OCI-LY7 (cell line): ENCODE measurements around the gene FAM107B. TPM values are rescaled to one million over a fixed set of nuclear protein-coding genes. Genes with fewer than 3 reads are reported as not detected.
"Not testable (repeated sequence)": the region's sequence is repeated elsewhere in the genome, so short reads cannot be mapped to it uniquely, and the experiment has no call there.

Source experiments
- BruUV-seq: library from RNA; stranded (reverse); fragments of 400-500 nt; replicated peaks from 2 replicates; lab custom pipeline; 2021; lab: Mats Ljungman, UMichigan
- CTCF ChIA-PET: fragments of 300-600 bp; sonication (Branson Sonifier 250); formaldehyde crosslinking; loops from one replicate; lab custom pipeline; 2022; ENCODE audit warnings: antibody characterized with exemption; ENCODE audit not compliant: unreplicated experiment; lab: Charles Lee
- POLR2A ChIA-PET: fragments of 300-600 bp; sonication (Branson Sonifier 250); formaldehyde crosslinking; loops from one replicate; lab custom pipeline; 2022; ENCODE audit warnings: antibody characterized with exemption; lab: Charles Lee
- DNase-seq: peaks from one replicate; pipeline ENCODE4 v3.0.0-alpha.2; 2015; ENCODE audit warnings: low spot score
- H2AFZ ChIP-seq: fragments of 200-600 bp; sonication (generic), shearing (Covaris generic); 2 replicates; pipeline ENCODE4 v1.6.1; 2014; ENCODE audit warnings: mild to moderate bottlenecking, antibody characterized with exemption, low read length, moderate library complexity
- H3K27ac ChIP-seq: fragments of 200-600 bp; sonication (generic); 2 replicates; pipeline ENCODE4 v1.5.1; 2014; ENCODE audit warnings: mixed run types, low read depth, mild to moderate bottlenecking, moderate library complexity, low read length, inconsistent platforms; ENCODE audit not compliant: poor library complexity, severe bottlenecking
- H3K36me3 ChIP-seq: fragments of 200-600 bp; sonication (generic); 2 replicates; pipeline ENCODE4 v1.6.1; 2014; ENCODE audit warnings: mild to moderate bottlenecking, antibody characterized with exemption, low read length, moderate library complexity, mixed read lengths; ENCODE audit not compliant: insufficient read depth
- H3K4me1 ChIP-seq: fragments of 200-600 bp; sonication (generic); 2 replicates; pipeline ENCODE4 v1.5.1; 2014; ENCODE audit warnings: mild to moderate bottlenecking, low read length; ENCODE audit not compliant: insufficient read depth, poor library complexity, severe bottlenecking
- H3K4me2 ChIP-seq: fragments of 200-600 bp; sonication (generic); 2 replicates; pipeline ENCODE4 v1.6.1; 2014; ENCODE audit warnings: mild to moderate bottlenecking, low read length
- H3K4me3 ChIP-seq: fragments of 200-600 bp; sonication (generic); 2 replicates; pipeline ENCODE4 v1.5.1; 2014; ENCODE audit warnings: mild to moderate bottlenecking, low read depth, low read length; ENCODE audit not compliant: poor library complexity, severe bottlenecking
- H3K79me2 ChIP-seq: fragments of 200-600 bp; sonication (generic); 2 replicates; pipeline ENCODE4 v1.6.1; 2016; ENCODE audit warnings: low read depth, mild to moderate bottlenecking, low read length, moderate library complexity, mixed read lengths; ENCODE audit not compliant: insufficient read depth
- H3K9me2 ChIP-seq: fragments of 200-600 bp; sonication (generic); 2 replicates; pipeline ENCODE4 v1.6.1; 2016; ENCODE audit warnings: mild to moderate bottlenecking, low read length, mixed read lengths; ENCODE audit not compliant: insufficient read depth
- H3K9me3 ChIP-seq: fragments of 200-600 bp; sonication (generic); 2 replicates; pipeline ENCODE4 v1.6.1; 2014; ENCODE audit warnings: mild to moderate bottlenecking, mixed run types, low read length, mixed read lengths
- H4K20me1 ChIP-seq: fragments of 200-600 bp; sonication (generic); 2 replicates; pipeline ENCODE4 v1.6.1; 2014; ENCODE audit warnings: mild to moderate bottlenecking, antibody characterized with exemption, low read length, moderate library complexity, mixed read lengths; ENCODE audit not compliant: insufficient read depth
- EZH2phosphoT487 ChIP-seq: fragments of 200-600 bp; sonication (generic); IDR thresholded peaks from 2 replicates; pipeline ENCODE4 v1.6.1; 2018; ENCODE audit warnings: low read depth, borderline replicate concordance, mild to moderate bottlenecking, mixed run types, antibody characterized with exemption, low read length, moderate library complexity, mixed read lengths
- intact Hi-C: fragments of 100-400 bp; cut with micrococcal nuclease; formaldehyde crosslinking; loops from one replicate; pipeline ENCODE4 v1.10.0; 2022; ENCODE audit not compliant: unreplicated experiment
- total RNA-seq, 2 experiments: library from RNA; depleted of rRNA in 1 of 2; stranded (reverse); fragments of >200 nt in 1 of 2; shearing (Covaris generic) in 1 of 2; gene quantifications; 2 replicates each; pipeline ENCODE4 v1.2.3, GENCODE V29; 2014 to 2022
- TF ChIP-seq, protein P1 (sequence below): fragments of 200-600 bp; sonication (generic); conservative IDR thresholded peaks from 2 replicates; pipeline ENCODE4 v1.5.1; 2014; ENCODE audit warnings: mild to moderate bottlenecking, antibody characterized with exemption, low read length, moderate library complexity, mixed read lengths

Gene FAM107B
- total RNA-seq, 2 experiments from 2014 or later = 114 to 398 TPM

DNA sequence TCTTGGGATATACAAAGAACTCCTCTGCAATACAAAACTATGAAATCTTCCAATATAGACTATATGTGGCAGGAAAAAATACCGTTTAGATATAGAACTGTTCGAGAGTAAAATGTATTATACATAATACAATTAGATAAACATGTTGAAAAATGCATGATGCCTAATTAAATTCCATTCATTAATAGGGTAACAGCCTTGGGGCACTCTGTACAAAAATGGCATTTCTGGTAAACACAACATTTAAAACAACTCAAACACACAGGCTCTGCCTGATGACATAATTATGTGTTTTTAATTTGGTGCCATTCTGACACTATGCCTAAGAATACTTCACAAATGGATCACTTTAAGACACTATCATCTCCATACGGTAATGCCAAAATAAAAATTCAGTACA, 180.9 kb downstream of the FAM107B start:
- TF ChIP-seq, protein P1, sequence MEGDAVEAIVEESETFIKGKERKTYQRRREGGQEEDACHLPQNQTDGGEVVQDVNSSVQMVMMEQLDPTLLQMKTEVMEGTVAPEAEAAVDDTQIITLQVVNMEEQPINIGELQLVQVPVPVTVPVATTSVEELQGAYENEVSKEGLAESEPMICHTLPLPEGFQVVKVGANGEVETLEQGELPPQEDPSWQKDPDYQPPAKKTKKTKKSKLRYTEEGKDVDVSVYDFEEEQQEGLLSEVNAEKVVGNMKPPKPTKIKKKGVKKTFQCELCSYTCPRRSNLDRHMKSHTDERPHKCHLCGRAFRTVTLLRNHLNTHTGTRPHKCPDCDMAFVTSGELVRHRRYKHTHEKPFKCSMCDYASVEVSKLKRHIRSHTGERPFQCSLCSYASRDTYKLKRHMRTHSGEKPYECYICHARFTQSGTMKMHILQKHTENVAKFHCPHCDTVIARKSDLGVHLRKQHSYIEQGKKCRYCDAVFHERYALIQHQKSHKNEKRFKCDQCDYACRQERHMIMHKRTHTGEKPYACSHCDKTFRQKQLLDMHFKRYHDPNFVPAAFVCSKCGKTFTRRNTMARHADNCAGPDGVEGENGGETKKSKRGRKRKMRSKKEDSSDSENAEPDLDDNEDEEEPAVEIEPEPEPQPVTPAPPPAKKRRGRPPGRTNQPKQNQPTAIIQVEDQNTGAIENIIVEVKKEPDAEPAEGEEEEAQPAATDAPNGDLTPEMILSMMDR = no peak
- TF ChIP-seq EZH2phosphoT487 = no peak
- intact Hi-C loops = no loop called here

DNA sequence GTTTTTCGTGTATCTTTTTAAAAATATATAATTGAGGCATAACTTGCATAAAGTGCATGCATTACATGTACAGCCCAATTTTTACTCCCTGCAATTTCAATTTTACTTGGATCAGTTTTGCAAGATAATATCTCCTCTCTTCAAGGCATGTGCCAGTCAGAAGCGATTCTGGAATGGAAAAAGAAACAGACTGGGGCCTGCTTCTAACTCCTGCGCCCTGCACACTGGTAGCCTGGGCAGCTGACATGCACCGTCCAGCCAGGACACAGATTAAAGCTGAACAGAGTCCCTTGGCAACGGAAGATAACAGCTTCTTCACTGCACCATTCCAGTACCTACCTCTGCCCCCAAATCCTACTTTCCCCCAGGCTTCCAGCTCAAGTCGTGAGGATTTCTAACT, 182.1 kb downstream of the FAM107B start:
- Histone ChIP-seq H3K4me2 (peak overlapping the region; percentile 18), H3K36me3 (peaks cover 99% of the 10 kb centered on the region), H3K9me2 (no peaks in the 10 kb centered on the region), H3K9me3 (no peaks in the 10 kb centered on the region), H2AFZ (no peak overlapping the region), H3K27ac (peak overlapping the region; percentile 10), H3K4me3 (no peak overlapping the region), H3K4me1 (peaks cover 56% of the 10 kb centered on the region), H3K79me2 (peaks cover 100% of the 10 kb centered on the region), H4K20me1 (peaks cover 5% of the 10 kb centered on the region; the same call in 1 of the 2 replicates)
- intact Hi-C loops = no loop called here
- no TSS peak for BruUV-seq
- CTCF ChIA-PET = no interaction called here
- TF ChIP-seq, protein P1 = no peak
- no peak for TF ChIP-seq EZH2phosphoT487
- no peak for DNase-seq
- POLR2A ChIA-PET = interaction anchor here (0.7 to 0.9 kb wide), 2 partner anchors 9 to 53 kb away, joined by 3 to 4 read pairs; no protein-coding TSS in a partner anchor

More for the DNA sequence above, 180.9 kb downstream of the FAM107B start:
- H3K4me1 ChIP-seq = peaks cover 47% of the 10 kb centered on the region
- H3K9me3 ChIP-seq = no peaks in the 10 kb centered on the region
- peaks cover 99% of the 10 kb centered on the region for H3K36me3 ChIP-seq
- ChIA-PET CTCF (interaction anchor here (0.6 kb wide), 1 partner anchor 24 kb away, joined by 3 read pairs; no protein-coding TSS in a partner anchor), POLR2A (interaction anchor here (0.8 to 1.0 kb wide), 3 partner anchors 16 to 284 kb away, joined by 3 to 5 read pairs (median 3); no protein-coding TSS in a partner anchor)
- H3K27ac ChIP-seq = no peak overlapping the region
- no peak overlapping the region for H2AFZ ChIP-seq
- H3K4me3 ChIP-seq = no peak overlapping the region
- H3K9me2 ChIP-seq = no peaks in the 10 kb centered on the region
- BruUV-seq = no TSS peak
- no peak overlapping the region for H3K4me2 ChIP-seq
- no peak for DNase-seq
- peaks cover 8% of the 10 kb centered on the region; the same call in 1 of the 2 replicates for H4K20me1 ChIP-seq
- H3K79me2 ChIP-seq = peaks cover 100% of the 10 kb centered on the region

DNA sequence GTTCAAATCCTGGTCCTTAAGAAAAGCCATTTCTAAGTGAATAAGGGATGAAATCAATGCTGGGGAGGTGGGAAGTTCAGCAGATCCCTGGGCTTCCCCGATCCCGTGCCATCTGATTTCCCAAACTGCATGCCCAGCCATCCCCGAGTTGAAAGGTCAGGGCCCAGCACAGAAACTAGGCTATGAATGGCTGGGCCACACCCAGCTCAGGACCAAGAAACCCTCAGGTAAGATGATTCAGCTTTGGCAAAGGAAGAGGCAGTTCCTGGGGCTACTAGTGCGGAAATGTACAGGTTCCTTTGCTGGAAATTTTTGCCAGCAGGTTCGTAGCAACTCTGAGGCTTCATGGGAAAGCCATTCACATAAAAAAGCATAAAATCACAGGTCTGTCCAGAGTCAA, 182.7 kb downstream of the FAM107B start:
- Histone ChIP-seq H3K27ac (no peak overlapping the region), H3K36me3 (peaks cover 99% of the 10 kb centered on the region), H4K20me1 (peaks cover 5% of the 10 kb centered on the region; the same call in 1 of the 2 replicates), H3K4me1 (peaks cover 61% of the 10 kb centered on the region), H3K4me2 (no peak overlapping the region; the same call in 1 of the 2 replicates), H3K79me2 (peaks cover 100% of the 10 kb centered on the region), H3K4me3 (no peak overlapping the region), H2AFZ (no peak overlapping the region), H3K9me3 (no peaks in the 10 kb centered on the region), H3K9me2 (no peaks in the 10 kb centered on the region)
- DNase-seq = no peak
- ChIA-PET POLR2A (no interaction called here), CTCF (no interaction called here)
- intact Hi-C loops = no loop called here
- TF ChIP-seq, protein P1 = no peak
- no peak for TF ChIP-seq EZH2phosphoT487
- no TSS peak for BruUV-seq

DNA sequence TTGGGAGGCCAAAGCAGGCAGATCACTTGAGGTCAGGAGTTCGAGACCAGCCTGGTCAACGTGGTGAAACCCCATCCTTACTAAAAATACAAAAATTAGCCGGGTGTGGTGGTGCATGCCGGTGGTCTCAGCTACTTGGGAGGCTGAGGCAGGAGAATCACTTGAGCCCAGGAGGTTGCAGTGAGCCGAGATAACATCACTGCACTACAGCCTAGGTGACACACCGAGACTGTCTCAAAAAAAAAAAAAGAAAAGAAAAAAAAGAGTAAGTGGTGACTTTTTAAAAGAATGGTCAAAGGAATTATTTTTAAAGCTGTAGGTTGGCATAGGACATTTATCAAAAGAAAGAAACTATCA, 185.8 kb downstream of the FAM107B start:
- Histone ChIP-seq H3K27ac (peak overlapping the region; percentile 25), H3K36me3 (peaks cover 99% of the 10 kb centered on the region), H3K4me2 (peak overlapping the region; percentile 44), H3K79me2 (peaks cover 100% of the 10 kb centered on the region), H3K4me1 (peaks cover 82% of the 10 kb centered on the region), H4K20me1 (peaks cover 12% of the 10 kb centered on the region; the same call in 1 of the 2 replicates)
- CTCF ChIA-PET, intact Hi-C loops, H3K9me2 ChIP-seq, H3K9me3 ChIP-seq, BruUV-seq, H3K4me3 ChIP-seq, H2AFZ ChIP-seq, DNase-seq: not testable (repeated sequence)
- POLR2A ChIA-PET = interaction anchor here (0.6 to 2.1 kb wide), 11 partner anchors 9 to 249 kb away, joined by 3 to 10 read pairs (median 4); partner anchors contain the start of genes CDNF, HSPA14 and MSANTD7
